Activated gamma-delta T cell treated with anti-CD3 and anti-CD28 coated beads, Interleukin-2, amount 50 U/mL, for 16 hours (primary cell): ENCODE data around the gene MTPN.

ENCODE experiments used
- DNase-seq: peaks from one replicate; pipeline ENCODE4 v3.0.0-alpha.2; 2020; ENCODE audit warnings: low read depth

Gene MTPN

DNA sequence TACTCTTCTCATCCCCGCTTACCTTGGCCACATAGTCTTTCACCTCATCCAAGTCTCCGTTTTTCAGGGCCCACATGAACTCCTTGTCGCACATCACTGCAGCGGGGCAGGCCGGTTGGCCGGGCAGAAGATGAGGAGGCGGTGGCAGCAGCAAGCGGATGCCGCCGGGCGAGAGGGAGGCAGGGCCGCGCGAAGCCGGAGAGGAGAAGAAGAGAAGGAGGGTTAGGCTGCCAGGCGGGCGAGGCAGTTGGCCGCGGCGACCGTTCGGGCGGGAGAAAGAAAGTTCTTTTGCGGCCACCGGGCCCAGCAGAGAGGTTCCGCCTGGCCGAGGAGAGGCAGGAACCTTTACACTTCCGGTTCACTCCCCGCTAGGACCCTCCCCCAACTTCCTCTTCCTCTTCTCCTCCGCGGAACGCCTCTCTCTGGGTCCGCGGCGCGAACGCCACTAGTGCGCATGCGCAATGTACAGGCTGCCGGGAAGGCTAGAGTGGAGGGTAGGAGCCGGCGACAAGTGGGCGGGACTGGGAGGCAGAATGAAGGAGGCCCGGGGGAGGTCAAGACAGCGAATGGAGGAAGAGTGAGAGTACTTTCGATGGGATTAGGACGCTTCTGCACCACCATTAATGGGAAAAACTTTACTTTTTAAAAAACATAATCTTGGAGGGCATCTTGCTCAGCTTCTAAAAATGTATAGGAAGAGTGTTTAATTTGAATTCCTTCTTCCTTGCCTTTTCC lies at the start of gene MTPN:
Gene MTPN, minus strand, starts transcription at position 353 of the 735 bp plus-strand sequence. Its CDS starts 259 bp downstream, at position 94.
- peak; percentile 94 for DNase-seq

GRCh38 chr7:136026209-136026608 lies 49.0 kb upstream of the MTPN start:
- no peak for DNase-seq

- no peak for DNase-seq
These were observed 46.1 kb upstream of the MTPN start for GRCh38 chr7:136023134-136023869.

GRCh38 chr7:136020556-136020955 lies 43.4 kb upstream of the MTPN start:
- no peak for DNase-seq

- no peak for DNase-seq
These were observed 40.9 kb upstream of the MTPN start for GRCh38 chr7:136018104-136018503.

DNA sequence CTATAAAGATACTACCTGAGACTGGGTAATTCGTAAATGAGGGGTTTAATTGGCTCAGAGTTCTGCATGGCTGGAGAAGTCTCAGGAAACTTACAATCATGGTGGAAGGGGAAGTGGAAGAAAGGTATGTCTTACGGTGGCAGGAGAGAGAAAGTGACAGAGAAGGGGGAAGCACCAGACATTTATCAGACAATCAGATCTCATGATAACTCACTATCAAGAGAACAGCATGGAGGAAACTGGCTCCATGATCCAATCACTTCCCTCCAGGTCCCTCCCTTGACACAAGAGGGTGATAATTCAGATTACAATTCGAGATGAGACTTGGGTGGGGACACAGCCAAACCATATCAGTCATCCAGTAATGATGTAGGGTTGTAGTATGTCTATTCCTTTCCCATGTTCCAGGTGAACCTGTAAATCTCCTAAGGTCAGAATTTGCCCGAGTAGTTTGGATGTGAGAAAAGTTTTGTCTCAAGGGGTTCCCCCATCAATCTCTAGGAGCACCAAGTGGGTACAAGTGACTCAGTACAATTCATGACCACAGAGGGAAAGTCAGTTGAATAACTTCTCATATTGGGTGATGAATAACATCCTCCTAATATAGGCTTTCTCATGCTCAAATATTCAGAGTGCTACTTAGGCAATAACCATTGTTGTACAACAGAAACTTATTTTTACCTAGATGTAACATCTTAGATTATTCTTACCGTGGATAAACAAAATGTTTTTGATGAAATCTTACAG lies 39.7 kb upstream of the MTPN start:
- DNase-seq: no peak

DNA sequence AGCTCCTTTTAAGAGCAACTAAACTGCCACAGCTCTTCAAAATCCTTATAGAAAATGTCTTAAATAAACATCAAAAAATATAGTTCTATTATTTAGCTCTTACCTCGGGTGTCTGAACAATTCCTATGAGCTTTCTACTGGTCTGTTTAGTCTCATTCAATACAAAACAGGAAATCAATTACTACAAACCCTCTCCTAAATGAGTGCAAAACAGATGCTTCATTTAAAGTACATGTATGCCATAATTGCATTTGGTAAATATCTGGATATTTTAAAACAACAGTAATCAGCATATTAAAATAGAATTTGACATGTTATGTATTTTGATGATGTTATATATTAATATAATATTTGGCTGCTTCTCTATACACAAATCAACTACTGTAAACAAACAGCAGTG lies 38.5 kb upstream of the MTPN start:
- DNase-seq: no peak

GRCh38 chr7:136014659-136015058 lies 37.5 kb upstream of the MTPN start:
- no peak for DNase-seq

- no peak for DNase-seq
These were observed 35.1 kb upstream of the MTPN start for GRCh38 chr7:136012238-136012637.

DNA sequence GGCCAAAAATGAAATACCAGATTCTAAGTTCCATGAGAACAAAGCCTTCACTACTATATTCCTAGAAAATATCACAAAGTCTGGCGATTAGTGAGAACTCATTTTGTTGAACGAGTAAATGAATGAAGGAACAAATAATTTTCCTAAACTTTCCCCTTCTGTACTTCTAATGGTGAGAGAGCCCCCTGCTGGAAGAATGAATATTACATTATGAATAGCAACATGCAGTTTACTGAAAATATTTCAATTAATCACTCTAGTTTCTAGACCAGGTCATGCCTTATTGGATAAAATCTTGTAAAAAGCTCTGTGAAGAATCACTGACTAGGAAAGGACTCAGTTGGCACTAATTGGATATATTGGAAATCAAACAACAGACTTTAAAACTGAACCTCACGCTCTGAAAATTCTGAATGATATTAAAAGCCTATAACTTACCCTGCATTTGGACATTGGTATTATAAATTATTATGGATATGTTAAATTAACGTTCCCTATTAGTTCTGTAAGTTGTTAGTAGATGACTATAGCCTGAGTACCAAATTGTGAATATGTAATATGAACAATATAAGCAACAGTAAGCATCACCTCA lies 32.4 kb upstream of the MTPN start:
- no peak for DNase-seq

DNA sequence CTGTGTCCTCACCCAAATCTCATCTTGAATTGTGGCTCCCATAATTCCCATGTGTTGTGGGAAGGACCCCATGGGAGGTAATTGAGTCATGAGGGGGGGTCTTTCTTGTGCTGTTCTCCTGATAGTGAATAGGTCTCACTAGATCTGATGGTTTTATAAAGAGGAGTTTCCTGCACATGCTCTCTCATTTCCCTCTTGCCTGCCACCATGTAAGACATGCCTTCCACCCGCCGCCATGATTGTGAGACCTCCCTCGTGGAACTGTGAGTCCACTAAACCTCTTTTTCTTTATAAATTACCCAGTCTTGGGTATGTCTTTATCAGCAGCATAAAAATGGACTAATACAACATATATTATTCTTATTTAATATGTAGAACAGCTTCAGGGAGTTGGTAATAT lies 29.0 kb upstream of the MTPN start:
- DNase-seq: no peak

GRCh38 chr7:136004083-136004482 lies 26.9 kb upstream of the MTPN start:
- DNase-seq: no peak

GRCh38 chr7:136002802-136003201 lies 25.6 kb upstream of the MTPN start:
- no peak for DNase-seq

DNA sequence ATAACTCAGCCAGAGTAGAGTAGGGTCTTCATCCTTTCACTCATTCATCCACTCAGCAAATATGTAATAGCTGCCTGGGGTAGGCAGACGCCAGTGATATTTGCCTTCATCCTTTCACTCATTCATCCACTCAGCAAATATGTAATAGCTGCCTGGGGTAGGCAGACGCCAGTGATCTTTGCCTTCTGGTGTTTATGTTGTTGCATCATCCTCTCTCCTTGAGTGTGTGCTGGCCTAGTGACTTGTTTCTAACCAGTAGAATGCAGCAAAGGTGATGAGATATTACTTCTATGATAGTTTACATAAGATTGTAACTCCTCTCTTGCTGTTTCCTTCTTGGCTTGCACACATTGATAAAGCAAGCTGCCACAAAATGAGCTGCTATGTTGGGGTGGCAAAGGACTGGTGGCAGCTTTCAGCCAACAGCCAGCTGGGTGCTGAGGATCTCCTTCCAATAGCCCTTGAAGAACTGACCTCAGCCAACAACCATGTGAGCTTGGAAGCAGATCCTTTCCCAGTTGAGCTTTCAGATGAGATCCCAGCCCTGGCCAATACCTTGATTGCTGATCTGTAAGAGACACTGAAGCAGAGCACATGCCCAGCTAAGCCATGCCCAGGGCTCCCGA lies 23.2 kb upstream of the MTPN start:
- no peak for DNase-seq

- DNase-seq: no peak
These were observed 20.9 kb upstream of the MTPN start for GRCh38 chr7:135998081-135998480.

DNA sequence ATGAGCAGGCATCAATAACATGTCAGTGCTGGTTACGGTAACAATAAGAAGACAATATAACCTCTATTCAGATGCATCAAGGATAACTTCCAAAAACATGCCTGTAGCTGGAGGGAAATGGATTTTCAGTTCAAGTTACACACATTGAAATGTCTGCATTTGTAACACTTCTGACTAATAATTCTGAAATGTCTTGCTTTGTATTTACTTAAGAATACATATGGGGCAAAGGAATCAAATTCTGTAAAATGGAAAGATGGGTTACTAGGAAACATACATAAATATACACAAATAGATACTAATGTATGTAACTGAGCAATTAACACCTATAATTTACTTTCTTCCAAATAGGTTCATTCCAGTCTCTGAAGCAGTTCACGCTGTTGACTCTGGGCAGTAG lies 18.6 kb upstream of the MTPN start:
- no peak for DNase-seq

DNA sequence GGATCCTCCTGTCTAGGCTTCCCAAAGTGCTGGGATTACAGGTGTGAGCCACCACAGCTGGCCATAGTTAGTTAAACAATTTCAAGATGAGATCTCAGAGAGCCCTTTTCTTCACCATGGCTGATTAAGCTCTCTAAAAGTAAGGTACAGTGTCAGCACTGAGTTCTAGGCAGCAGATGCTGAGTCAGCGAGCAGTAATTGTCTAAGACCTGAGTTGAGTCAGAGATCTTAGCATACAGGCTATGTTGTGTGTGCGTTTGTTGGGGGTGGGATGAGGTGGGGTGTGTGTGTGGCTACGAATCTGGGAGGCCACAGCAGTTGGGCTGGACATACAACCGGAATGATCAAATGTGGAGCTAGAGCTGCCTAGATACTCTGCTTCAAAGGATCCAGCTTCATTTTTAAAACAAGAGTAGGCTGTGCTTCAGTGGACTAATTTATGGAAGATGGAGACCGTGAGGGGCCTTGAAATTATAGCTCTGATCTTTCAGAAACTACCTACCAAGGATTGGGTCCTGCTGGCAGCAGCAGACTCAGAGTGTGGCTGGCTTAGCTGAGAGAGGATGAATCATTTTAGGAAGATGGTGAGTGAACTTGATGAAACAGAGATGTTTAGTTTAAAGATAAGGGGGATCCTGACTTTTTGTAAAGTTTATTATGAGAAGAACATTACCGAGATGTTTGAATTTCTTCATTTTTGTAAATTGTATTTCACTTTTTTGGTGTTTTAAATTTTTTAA lies 17.5 kb upstream of the MTPN start:
- no peak for DNase-seq

GRCh38 chr7:135993950-135994349 lies 16.8 kb upstream of the MTPN start:
- DNase-seq: no peak

- DNase-seq: no peak
These were observed 14.7 kb upstream of the MTPN start for GRCh38 chr7:135991906-135992305.

GRCh38 chr7:135991322-135991721 lies 14.2 kb upstream of the MTPN start:
- no peak for DNase-seq

DNA sequence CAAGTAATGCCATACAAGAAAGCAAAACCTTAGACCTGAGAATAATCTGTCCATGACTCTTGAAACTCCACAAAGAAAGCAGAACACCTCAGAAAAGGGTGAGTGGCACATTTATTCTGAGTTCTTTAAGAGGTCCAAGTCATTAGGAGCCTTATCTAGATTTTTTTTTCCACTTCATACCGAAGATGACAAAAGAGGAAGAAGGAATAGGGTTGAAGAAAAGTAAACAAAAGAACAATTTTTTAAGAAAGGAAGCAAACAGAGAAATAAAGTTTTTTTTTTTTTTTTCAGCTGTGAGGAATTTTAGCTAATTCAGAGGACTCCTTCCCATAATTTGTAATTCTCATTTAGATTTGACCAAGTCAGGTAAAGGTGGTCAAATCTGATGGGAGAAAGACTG lies 13.1 kb upstream of the MTPN start:
- no peak for DNase-seq
